WI38 (cell line): ENCODE results near the gene RIT1.
"Not testable (repeated sequence)": the region's sequence is repeated elsewhere in the genome, so short reads cannot be mapped to it uniquely, and the experiment has no call there.

Experiments used
- H3K4me3 ChIP-seq: 2 replicates; pipeline ENCODE4 v1.5.1; 2011; ENCODE audit warnings: low read depth, mild to moderate bottlenecking, control low read depth, low read length
- TF ChIP-seq, protein P1 (sequence below): IDR thresholded peaks from 2 replicates; pipeline ENCODE4 v1.5.1; 2012; ENCODE audit warnings: low read depth, mild to moderate bottlenecking, control low read depth, low read length

RIT1 gene

DNA sequence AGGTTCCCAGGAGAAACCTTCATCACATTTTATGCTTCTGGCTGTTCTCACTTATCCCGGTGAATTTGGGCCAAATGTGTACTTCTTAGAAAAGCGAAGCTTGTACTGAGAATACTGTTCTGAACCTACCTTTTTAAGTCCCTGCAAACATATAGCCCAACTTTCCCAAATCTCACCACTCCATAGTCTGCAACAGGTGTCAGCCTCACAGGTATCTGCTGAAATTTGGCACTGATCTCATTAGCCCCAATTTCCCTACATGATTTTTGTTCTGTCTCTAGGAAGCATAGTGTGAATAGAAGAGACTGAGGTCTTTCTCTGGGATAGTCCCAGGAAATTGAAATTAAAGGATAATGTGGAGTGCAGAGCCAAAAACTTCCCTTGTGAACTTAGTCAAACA, 11.5 kb downstream of the RIT1 start:
- no peak overlapping the region for H3K4me3 ChIP-seq
- TF ChIP-seq, protein P1, sequence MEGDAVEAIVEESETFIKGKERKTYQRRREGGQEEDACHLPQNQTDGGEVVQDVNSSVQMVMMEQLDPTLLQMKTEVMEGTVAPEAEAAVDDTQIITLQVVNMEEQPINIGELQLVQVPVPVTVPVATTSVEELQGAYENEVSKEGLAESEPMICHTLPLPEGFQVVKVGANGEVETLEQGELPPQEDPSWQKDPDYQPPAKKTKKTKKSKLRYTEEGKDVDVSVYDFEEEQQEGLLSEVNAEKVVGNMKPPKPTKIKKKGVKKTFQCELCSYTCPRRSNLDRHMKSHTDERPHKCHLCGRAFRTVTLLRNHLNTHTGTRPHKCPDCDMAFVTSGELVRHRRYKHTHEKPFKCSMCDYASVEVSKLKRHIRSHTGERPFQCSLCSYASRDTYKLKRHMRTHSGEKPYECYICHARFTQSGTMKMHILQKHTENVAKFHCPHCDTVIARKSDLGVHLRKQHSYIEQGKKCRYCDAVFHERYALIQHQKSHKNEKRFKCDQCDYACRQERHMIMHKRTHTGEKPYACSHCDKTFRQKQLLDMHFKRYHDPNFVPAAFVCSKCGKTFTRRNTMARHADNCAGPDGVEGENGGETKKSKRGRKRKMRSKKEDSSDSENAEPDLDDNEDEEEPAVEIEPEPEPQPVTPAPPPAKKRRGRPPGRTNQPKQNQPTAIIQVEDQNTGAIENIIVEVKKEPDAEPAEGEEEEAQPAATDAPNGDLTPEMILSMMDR, result no peak

DNA sequence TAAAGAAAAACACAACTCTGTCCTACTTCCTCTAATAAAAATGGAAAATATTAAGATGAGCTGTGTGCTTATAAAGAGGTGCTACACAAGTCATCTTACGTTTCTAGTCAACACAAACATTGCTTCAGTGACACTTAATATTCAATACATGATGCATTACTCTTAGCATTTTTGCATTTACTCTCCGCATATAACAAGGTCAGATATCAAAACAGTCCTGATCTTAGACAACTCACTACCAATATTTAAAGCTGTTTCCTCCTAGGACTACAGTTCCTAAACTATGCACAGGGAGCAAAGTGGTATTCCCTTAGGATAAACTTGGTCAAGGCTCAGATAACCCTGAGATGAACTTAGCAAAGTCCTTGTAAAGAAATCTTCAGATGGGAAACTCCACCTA, 12.3 kb downstream of the RIT1 start:
- TF ChIP-seq, protein P1, result no peak
- no peak overlapping the region for H3K4me3 ChIP-seq

DNA sequence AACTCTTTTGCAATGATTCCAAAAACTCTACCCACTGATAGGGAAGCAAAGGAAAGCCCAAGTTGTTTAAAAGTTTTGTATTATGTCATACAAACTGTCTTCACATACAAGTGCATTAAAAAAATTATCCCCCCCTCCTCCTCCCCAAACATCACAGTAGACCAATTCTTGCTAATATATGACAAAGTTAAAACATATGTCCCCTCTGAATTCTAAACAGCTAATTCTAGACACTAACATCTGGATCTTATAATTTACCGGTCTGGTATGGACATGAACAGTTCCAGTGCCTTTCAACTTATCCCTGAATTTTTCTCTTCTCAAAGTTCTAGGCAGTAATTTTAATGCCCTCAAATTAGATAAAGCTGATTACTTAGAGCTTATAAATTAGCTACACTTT, 13.4 kb downstream of the RIT1 start:
- H3K4me3 ChIP-seq, result no peak overlapping the region
- TF ChIP-seq, protein P1, result no peak

DNA sequence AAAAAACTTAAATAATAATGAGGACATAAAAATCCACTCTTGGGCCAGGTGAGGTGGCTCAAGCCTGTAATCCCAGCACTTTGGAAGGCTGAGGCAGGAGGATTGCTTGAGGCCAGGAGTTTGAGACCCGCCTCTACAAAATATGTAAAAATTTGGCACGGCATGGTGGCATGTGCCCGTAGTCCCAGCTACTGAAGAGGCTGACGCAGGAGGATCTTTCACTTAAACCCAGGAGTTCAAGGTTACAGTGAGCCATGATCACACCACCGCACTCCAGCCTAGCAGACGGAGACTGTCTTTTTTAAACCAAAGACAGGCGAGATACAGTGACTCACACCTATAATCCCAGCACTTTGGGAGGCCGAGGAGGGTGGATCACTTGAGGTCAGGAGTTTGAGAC, 14.7 kb downstream of the RIT1 start:
- not testable (repeated sequence) for H3K4me3 ChIP-seq

DNA sequence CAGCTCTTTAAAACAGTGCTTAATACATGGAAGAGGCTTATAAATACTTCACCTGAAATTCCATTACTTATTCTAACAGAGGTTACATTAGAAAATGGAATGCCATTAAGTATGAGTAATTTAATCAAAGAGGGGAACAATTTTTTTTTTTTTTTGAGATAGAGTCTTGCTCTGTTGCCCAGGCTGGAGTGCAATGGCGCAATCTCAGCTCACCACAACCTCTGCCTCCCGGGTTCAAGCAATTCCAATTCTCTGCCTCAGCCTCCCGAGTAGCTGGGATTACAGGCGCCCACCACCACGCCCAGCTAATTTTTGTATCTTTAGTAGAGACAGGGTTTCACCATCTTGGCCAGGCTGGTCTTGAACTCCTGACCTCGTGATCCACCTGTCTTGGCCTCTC, 15.5 kb downstream of the RIT1 start:
- H3K4me3 ChIP-seq, result not testable (repeated sequence)

DNA sequence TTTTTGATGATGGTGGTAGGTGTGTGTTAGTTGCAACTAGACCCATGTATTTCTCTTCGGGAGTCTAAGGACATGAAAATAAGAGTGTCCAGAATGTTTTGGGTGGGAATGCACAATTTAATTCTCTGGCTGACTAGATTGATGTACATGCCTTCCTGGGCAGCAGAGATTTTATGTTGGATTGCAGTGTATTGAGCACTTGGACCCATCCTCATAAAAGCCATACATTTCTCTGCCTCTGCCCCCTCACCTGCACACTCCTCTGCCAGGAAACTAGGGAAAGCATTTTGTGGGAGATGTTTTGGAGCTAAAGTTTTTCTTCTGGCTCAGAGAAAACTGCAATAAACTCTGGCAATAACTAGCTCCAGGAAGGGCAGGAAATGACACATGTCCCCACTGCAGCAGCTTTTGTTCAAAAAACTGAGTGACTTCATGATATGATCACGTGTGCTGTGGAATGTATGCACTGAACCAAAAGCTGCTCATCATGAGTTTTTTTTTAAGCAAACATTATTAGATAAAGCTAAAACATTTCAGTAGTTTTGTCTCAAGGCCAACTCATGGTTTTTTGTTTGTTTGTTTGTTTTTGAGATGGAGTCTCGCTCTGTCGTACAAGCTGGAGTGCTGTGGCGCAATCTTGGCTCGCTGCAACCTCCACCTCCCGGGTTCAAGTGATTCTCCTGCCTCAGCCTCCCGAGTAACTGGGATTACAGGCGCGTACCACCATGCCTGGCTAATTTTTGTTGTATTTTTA, 17.6 kb downstream of the RIT1 start:
- peak overlapping the region; percentile 4 for H3K4me3 ChIP-seq
- TF ChIP-seq, protein P1, result no peak

DNA sequence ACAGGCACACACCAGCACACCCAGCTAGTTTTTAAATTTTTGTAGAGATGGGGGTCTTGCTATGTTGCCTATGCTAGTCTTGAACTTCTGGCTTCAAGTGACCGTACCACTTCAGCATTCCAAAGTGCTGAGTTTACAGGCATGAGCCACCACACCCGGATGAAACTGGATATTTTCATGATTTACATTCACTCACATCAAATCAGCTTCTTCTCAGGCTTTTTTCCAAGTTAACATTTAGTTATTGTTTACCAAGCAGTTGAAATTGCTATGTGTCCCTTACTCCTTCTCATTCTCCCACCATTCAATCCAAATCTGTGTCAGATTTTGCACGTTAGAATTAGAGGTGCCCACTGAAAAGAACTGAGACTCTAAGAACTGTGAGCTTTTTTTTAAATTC, 18.4 kb downstream of the RIT1 start:
- TF ChIP-seq, protein P1, result no peak
- peak overlapping the region; percentile 4; the same call in 1 of the 2 replicates for H3K4me3 ChIP-seq

DNA sequence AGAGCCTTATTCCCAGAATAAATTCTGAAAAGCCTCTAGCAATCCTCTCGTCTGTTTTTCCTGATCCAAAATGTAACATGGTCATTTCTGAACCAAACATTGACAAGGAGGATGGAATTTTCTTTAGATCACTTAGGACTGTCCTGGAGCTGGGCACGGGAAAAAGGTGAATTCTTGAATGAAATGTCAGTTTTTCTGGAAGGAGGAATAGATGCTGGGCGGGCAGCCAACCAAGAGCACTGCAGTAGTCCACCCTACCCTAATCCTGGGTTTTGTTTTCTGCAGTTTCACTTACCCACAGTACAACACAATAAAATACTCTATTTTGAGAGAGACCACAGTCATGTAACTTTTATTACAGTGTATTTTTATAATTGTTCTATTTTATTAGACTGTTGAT, 20.9 kb downstream of the RIT1 start:
- TF ChIP-seq, protein P1, result no peak
- H3K4me3 ChIP-seq, result no peak overlapping the region
